ENCODE measurements around the gene DCST1. TPM values are rescaled to one million over a fixed set of nuclear protein-coding genes. Genes with fewer than 3 reads are reported as not detected.

The DCST1 gene
- total RNA-seq, 1 donor from 2014 or later, result 0.11 TPM

- DNase-seq (ENCODE audit: low spot score), result no peak
- Mint-ChIP-seq H3K27ac (peak overlapping the region; percentile 79), H3K36me3 (ENCODE audit: low read depth) (no peaks in the 10 kb centered on the region), H3K9me3 (no peaks in the 10 kb centered on the region), H3K4me1 (ENCODE audit: low read depth) (peaks cover 30% of the 10 kb centered on the region), H3K4me3 (ENCODE audit: low read depth) (peak overlapping the region; percentile 84), H3K27me3 (ENCODE audit: low read depth) (no peaks in the 10 kb centered on the region)
- intact Hi-C loops (cut with micrococcal nuclease), result loop anchor here (1.0 kb wide), 1 partner anchor 13 kb away; the partner anchor contains the start of gene EFNA4
Measured at GRCh38 chr1:155049651-155050559, 16.3 kb downstream of the DCST1 start.

DNA sequence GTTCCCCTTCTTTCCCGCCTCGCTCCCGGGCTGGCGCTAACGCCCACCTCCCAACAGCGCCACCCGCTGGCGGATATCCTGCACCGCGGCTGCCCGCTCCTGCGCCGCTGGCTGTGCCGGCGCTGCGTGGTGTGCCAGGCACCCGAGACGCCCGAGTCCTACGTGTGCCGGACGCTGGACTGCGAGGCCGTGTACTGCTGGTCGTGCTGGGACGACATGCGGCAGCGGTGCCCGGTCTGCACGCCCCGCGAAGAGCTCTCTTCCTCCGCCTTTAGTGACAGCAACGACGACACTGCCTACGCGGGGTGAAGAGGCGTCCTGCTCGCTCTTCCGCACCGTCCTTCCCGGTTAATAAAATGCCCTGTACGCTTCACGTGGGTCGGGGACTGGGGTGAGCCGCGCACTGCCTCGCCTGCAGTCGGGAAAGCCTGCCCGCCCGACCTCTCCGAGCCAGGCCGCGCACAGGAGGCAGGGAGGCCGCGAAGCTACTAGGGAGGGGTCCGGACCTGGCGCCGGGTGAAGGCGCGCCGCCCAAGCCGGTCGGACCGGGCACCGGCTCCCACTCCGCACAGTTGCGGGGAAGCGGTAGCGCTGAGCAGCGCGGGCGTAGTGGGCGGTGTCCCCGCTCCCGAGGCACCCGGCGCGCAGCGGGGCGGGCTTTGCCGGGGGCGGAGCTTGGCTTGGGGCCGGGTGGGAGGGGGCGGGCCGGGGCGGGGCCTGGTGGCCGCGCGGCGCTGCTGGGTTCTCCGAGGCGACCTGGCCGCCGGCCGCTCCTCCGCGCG lies 17.1 kb downstream of the DCST1 start, which contains the start of gene ADAM15:
Gene ADAM15 (plus strand): TSS at position 757 of the 782 bp plus-strand sequence. CDS start 71 bp downstream, outside the sequence.
- no peaks in the 10 kb centered on the region for H3K27me3 Mint-ChIP-seq (ENCODE audit: low read depth)
- H3K9me3 Mint-ChIP-seq, result no peaks in the 10 kb centered on the region
- peak; percentile 75 for DNase-seq (ENCODE audit: low spot score)
- H3K4me3 Mint-ChIP-seq (ENCODE audit: low read depth), result peak within 1 kb of the TSS; percentile 84
- H3K36me3 Mint-ChIP-seq (ENCODE audit: low read depth), result peaks cover 4% of the 10 kb centered on the region
- H3K4me1 Mint-ChIP-seq (ENCODE audit: low read depth), result peaks cover 24% of the 10 kb centered on the region
- peak within 1 kb of the TSS; percentile 79 for H3K27ac Mint-ChIP-seq
- intact Hi-C loops (cut with micrococcal nuclease), result loop anchor here (1.0 kb wide), 2 partner anchors 13 to 34 kb away; partner anchors contain the start of gene EFNA4

DNA sequence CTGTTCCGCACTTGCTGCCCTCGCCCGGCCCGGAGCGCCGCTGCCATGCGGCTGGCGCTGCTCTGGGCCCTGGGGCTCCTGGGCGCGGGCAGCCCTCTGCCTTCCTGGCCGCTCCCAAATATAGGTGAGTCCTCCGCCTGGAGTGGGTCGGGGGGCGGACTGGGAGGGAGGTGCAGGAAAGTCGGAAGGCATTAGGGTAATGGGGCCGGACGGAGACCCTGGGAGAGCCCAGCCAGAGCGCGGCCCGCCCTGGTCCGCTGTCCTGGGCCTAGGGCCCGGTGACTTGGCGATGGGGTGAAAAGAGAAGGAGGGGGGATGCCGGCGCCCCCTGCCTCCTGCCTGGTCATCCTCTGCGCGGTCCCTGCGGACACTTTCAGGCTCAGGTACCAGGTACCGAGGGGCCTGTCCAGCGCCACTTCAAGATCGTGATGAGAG lies 17.7 kb downstream of the DCST1 start:
- Mint-ChIP-seq H3K36me3 (ENCODE audit: low read depth) (peaks cover 8% of the 10 kb centered on the region), H3K4me3 (ENCODE audit: low read depth) (peak overlapping the region; percentile 79), H3K4me1 (ENCODE audit: low read depth) (peaks cover 24% of the 10 kb centered on the region), H3K27me3 (ENCODE audit: low read depth) (no peaks in the 10 kb centered on the region), H3K27ac (no peak overlapping the region), H3K9me3 (no peaks in the 10 kb centered on the region)
- intact Hi-C loops (cut with micrococcal nuclease), result loop anchor here (1.0 kb wide), 1 partner anchor 33 kb away; no protein-coding TSS in a partner anchor
- DNase-seq (ENCODE audit: low spot score), result no peak

DNA sequence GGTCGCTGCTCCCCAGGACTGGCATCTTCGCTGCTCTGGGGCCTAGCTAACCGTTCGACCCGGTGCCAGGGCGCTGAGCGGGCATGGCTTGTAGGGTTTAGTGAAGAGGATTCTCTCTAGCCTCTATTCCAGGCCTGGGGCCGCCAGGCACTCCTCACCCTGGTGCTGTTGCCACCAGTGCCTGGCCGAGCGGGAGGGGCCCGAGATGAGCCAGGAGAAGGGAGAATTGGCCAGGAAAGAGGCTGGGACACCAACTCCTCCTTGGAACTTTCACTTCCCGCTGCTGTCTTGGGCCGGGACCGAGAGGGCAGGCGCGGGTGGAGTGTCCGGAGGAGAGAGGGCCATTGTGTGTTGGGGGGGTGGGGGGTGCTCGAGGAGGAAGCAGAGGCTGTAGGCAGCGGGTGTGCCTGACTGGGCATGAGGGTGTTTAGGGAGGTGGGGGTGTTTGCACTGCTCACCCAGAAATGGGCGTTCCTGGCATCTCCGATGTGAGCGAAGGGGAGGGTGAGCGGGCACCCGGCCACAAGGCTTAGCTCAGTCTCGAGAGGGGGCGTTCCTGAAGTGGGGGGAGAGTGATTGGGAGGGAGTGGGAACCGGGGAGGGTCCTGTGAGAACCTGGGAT lies 18.3 kb downstream of the DCST1 start:
- peak overlapping the region; percentile 79 for H3K4me3 Mint-ChIP-seq (ENCODE audit: low read depth)
- no peaks in the 10 kb centered on the region for H3K9me3 Mint-ChIP-seq
- H3K27ac Mint-ChIP-seq, result no peak overlapping the region
- intact Hi-C loops (cut with micrococcal nuclease), result loop anchor here (1.0 to 2.0 kb wide), 2 partner anchors 32 to 35 kb away; no protein-coding TSS in a partner anchor
- DNase-seq (ENCODE audit: low spot score), result peak; percentile 23
- peaks cover 24% of the 10 kb centered on the region for H3K4me1 Mint-ChIP-seq (ENCODE audit: low read depth)
- H3K27me3 Mint-ChIP-seq (ENCODE audit: low read depth), result no peaks in the 10 kb centered on the region
- H3K36me3 Mint-ChIP-seq (ENCODE audit: low read depth), result peaks cover 11% of the 10 kb centered on the region

DNA sequence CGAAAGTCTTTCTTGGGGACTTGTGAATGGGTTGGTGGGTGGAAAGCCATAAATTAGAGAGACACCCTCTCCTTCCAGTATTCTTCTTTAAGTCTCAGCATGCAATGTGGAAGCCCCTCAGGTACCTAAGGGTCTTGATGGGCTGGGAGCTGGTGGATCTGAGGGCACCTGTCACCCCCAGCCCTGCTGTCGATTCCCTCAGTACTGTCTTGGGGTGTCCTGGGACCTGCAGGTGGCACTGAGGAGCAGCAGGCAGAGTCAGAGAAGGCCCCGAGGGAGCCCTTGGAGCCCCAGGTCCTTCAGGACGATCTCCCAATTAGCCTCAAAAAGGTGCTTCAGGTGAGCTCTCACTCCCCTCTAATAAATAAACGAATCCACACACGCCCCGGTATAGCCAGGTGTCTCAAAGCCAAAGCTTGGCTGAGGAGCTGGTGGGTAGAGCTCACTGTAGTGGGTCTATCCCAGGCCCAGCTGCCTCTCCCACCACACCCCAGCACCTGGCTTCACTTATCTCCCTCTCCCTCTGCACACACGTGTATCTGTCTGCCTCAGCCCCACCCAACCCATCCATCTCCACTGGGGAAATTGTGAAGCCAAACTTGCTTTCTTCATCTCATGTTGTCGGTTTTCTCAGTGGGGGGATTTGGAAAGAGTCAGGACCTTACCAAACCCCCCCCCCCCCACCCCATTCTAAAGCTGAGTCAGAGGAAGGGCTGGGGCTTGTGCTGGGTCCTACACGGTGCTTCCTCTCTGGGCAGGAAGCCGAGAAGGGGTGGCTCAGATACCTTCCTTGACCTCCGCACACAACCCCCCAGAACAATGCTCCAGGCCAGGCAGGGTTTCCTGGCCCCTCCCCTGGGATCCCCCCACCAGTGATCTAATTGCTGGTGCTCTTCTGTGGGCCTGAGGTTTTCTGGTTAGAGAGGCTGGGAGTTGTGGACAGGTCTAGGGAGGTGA lies 19.1 kb downstream of the DCST1 start:
- peak overlapping the region; percentile 79 for H3K4me3 Mint-ChIP-seq (ENCODE audit: low read depth)
- intact Hi-C loops (cut with micrococcal nuclease), result loop anchor here (2.0 kb wide), 1 partner anchor 36 kb away; no protein-coding TSS in a partner anchor
- H3K27me3 Mint-ChIP-seq (ENCODE audit: low read depth), result no peaks in the 10 kb centered on the region
- H3K27ac Mint-ChIP-seq, result no peak overlapping the region
- H3K36me3 Mint-ChIP-seq (ENCODE audit: low read depth), result peaks cover 14% of the 10 kb centered on the region
- H3K9me3 Mint-ChIP-seq, result no peaks in the 10 kb centered on the region
- peaks cover 24% of the 10 kb centered on the region for H3K4me1 Mint-ChIP-seq (ENCODE audit: low read depth)
- DNase-seq (ENCODE audit: low spot score), result no peak

DNA sequence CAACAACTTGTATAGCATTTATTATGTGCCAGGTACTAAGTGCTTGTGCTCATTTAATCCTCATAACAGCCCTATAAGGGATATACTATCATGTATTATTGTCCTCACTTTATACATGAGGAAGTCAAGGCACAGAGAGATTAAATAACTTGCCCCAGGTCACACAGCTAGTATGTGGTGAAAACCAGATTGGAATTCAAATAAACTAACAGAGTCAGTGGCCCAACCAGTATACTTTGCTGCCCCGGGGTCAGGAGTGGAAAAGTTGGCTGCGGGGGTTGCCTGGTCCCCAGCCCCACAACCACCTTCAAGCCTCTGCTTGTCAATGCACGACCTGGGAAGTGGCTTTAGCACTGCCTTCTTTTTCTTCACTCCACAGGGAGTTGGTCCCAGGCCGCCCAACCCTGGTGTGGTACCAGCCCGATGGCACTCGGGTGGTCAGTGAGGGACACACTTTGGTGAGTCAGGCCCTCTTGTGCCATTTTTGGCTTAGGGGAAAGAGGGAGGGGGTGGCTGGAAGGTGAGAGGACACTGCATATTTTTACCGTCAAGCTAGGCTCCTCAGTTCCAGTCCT lies 20.0 kb downstream of the DCST1 start:
- DNase-seq (ENCODE audit: low spot score), result no peak
- intact Hi-C loops (cut with micrococcal nuclease), result loop anchor here (2.0 kb wide), 1 partner anchor 37 kb away; no protein-coding TSS in a partner anchor
- peaks cover 24% of the 10 kb centered on the region for H3K4me1 Mint-ChIP-seq (ENCODE audit: low read depth)
- no peaks in the 10 kb centered on the region for H3K9me3 Mint-ChIP-seq
- H3K36me3 Mint-ChIP-seq (ENCODE audit: low read depth), result peaks cover 22% of the 10 kb centered on the region
- no peak overlapping the region for H3K4me3 Mint-ChIP-seq (ENCODE audit: low read depth)
- no peaks in the 10 kb centered on the region for H3K27me3 Mint-ChIP-seq (ENCODE audit: low read depth)
- no peak overlapping the region for H3K27ac Mint-ChIP-seq

- H3K36me3 Mint-ChIP-seq (ENCODE audit: low read depth), result peaks cover 25% of the 10 kb centered on the region
- H3K9me3 Mint-ChIP-seq, result no peaks in the 10 kb centered on the region
- no peak overlapping the region for H3K27ac Mint-ChIP-seq
- intact Hi-C loops (cut with micrococcal nuclease), result no loop called here
- peaks cover 18% of the 10 kb centered on the region for H3K4me1 Mint-ChIP-seq (ENCODE audit: low read depth)
- no peak overlapping the region for H3K4me3 Mint-ChIP-seq (ENCODE audit: low read depth)
- no peaks in the 10 kb centered on the region for H3K27me3 Mint-ChIP-seq (ENCODE audit: low read depth)
- no peak for DNase-seq (ENCODE audit: low spot score)
Measured at GRCh38 chr1:155057104-155057503, 23.5 kb downstream of the DCST1 start.

GRCh38 chr1:155057788-155058211 lies 24.2 kb downstream of the DCST1 start:
- no peak overlapping the region for H3K4me3 Mint-ChIP-seq (ENCODE audit: low read depth)
- no peaks in the 10 kb centered on the region for H3K9me3 Mint-ChIP-seq
- no peaks in the 10 kb centered on the region for H3K27me3 Mint-ChIP-seq (ENCODE audit: low read depth)
- H3K27ac Mint-ChIP-seq, result no peak overlapping the region
- DNase-seq (ENCODE audit: low spot score), result no peak
- H3K4me1 Mint-ChIP-seq (ENCODE audit: low read depth), result peaks cover 15% of the 10 kb centered on the region
- peaks cover 28% of the 10 kb centered on the region for H3K36me3 Mint-ChIP-seq (ENCODE audit: low read depth)
- intact Hi-C loops (cut with micrococcal nuclease), result no loop called here

DNA sequence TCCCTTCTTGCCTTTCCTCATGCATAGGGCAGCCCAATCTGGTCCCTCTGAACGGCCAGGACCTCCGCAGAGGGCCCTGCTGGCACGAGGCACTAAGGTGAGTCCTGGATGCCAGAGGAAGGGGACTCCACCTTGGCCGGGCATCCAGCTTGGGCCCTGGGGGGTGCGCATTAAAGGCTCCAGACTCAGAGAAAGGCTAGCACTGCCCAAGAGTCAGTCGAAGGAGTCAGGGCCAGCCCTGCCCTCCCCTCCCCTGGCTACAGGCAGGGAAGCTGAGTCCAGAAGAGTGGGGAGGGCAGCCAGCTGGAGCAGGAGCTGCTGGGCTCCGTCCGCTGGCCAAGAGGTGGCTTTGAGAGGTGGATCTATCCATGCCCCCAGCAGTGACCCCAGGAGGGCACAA lies 27.1 kb downstream of the DCST1 start:
- Mint-ChIP-seq H3K27ac (no peak overlapping the region), H3K27me3 (ENCODE audit: low read depth) (no peaks in the 10 kb centered on the region), H3K4me3 (ENCODE audit: low read depth) (no peak overlapping the region), H3K9me3 (no peaks in the 10 kb centered on the region), H3K36me3 (ENCODE audit: low read depth) (peaks cover 24% of the 10 kb centered on the region), H3K4me1 (ENCODE audit: low read depth) (peaks cover 21% of the 10 kb centered on the region)
- DNase-seq (ENCODE audit: low spot score), result no peak
- intact Hi-C loops (cut with micrococcal nuclease), result loop anchor here (2.0 to 5.0 kb wide), 3 partner anchors 16 to 503 kb away; partner anchors contain the start of genes PYGO2 and UBE2Q1

DNA sequence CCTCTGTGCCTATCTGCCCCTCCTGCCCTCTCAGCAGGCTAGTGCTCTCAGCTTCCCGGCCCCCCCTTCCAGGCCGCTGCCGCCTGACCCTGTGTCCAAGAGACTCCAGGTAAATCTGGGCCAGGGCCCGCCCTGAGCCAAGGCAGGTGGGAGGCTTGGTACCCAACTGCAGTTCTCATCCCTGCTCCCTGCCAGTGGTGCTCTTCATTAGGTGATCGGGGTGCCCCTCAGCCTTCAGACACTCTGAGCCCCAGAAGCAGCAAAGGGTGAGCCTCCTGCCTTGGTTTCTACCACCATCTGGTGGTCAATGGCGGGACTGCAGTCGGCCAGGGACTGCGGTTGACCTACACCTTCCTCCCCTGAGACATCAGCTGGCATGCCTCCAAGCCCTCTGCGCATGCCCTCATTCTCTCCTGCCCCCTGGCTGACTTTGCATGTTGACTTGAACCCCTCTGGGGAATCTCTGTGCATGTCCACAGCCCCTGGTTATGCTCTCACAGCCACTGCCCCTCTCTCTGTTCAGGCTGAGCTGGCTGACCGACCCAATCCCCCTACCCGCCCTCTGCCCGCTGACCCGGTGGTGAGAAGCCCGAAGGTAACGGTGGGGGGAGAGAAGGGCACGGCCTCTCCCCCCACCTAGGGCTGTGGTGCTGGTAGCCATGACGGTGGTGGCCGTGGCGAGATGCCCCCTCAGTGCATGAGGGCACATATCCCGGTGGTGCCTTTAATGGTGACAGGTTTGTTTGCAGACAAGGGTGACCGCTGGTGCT lies 27.9 kb downstream of the DCST1 start:
- peak; percentile 89 for DNase-seq (ENCODE audit: low spot score)
- Mint-ChIP-seq H3K4me1 (ENCODE audit: low read depth) (peaks cover 21% of the 10 kb centered on the region), H3K36me3 (ENCODE audit: low read depth) (peaks cover 17% of the 10 kb centered on the region), H3K9me3 (no peaks in the 10 kb centered on the region), H3K27me3 (ENCODE audit: low read depth) (no peaks in the 10 kb centered on the region), H3K27ac (no peak overlapping the region), H3K4me3 (ENCODE audit: low read depth) (peak overlapping the region; percentile 27)
- intact Hi-C loops (cut with micrococcal nuclease), result loop anchor here (2.0 to 5.0 kb wide), 3 partner anchors 17 to 504 kb away; partner anchors contain the start of genes PYGO2 and UBE2Q1
